Adrenal gland (tissue), 5 donors: ENCODE results near the gene P3H2.

Experiments used
- POLR2A ChIP-seq, 2 donors: fragments of 450-650 bp; IDR thresholded peaks; one replicate each; pipeline ENCODE4 v1.6.1; 2017; ENCODE audit warnings: antibody characterized with exemption in 2 of 2, mild to moderate bottlenecking in 2 of 2, moderate library complexity in 1 of 2
- TF ChIP-seq, protein P1 (sequence below), 6 experiments: fragments of 450-650 bp in 4 of 6; fragments of 200-600 bp in 2 of 6; sonication (generic) in 1 of 6; IDR thresholded peaks; 1 replicate in 5 of 6; 2 replicates in 1 of 6; pipeline versions ENCODE4 v1.5.1 to v1.8.0; 2016 to 2021; ENCODE audit warnings: antibody characterized with exemption in 6 of 6, mild to moderate bottlenecking in 2 of 6, moderate library complexity in 1 of 6
- donor health status: DM: no; HTN: no; CAD: no.

- no peak for TF ChIP-seq POLR2A (IDR thresholded peaks at IDR 0.05)
- TF ChIP-seq, protein P1, sequence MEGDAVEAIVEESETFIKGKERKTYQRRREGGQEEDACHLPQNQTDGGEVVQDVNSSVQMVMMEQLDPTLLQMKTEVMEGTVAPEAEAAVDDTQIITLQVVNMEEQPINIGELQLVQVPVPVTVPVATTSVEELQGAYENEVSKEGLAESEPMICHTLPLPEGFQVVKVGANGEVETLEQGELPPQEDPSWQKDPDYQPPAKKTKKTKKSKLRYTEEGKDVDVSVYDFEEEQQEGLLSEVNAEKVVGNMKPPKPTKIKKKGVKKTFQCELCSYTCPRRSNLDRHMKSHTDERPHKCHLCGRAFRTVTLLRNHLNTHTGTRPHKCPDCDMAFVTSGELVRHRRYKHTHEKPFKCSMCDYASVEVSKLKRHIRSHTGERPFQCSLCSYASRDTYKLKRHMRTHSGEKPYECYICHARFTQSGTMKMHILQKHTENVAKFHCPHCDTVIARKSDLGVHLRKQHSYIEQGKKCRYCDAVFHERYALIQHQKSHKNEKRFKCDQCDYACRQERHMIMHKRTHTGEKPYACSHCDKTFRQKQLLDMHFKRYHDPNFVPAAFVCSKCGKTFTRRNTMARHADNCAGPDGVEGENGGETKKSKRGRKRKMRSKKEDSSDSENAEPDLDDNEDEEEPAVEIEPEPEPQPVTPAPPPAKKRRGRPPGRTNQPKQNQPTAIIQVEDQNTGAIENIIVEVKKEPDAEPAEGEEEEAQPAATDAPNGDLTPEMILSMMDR (IDR thresholded peaks at IDR 0.05): no peak
These were observed 108.3 kb downstream of the P3H2 start for GRCh38 chr3:190012314-190012782.
